ENCODE measurements around the gene CFAP206.

GRCh38 chr6:87378947-87379346 lies 28.8 kb upstream of the CFAP206 start:
- TF ChIP-seq CTCF (IDR thresholded peaks at IDR 0.05; ENCODE audit: low read depth, low read length) (no peak), EZH2phosphoT487 (IDR thresholded peaks at IDR 0.05; ENCODE audit: low read depth) (no peak)
